GM23338 (cell line): Measurements from ENCODE around the gene CLEC4G.

Source experiments
- CREB1 ChIP-seq: fragments of 250-450 bp; sonication (Bioruptor Pico); IDR thresholded peaks from 2 replicates; pipeline ENCODE4 v1.5.0; 2020; ENCODE audit warnings: low read depth, mild to moderate bottlenecking, moderate library complexity
- CTCF ChIP-seq, 2 experiments: fragments of 200-600 bp in 1 of 2; sonication (generic) in 1 of 2; conservative IDR thresholded peaks; 2 replicates each; pipeline versions ENCODE4 v1.5.1 to v1.6.1; 2016 to 2017; ENCODE audit warnings: antibody characterized with exemption in 2 of 2, low read depth in 2 of 2, mild to moderate bottlenecking in 2 of 2, moderate library complexity in 1 of 2
- ETS1 ChIP-seq: IDR thresholded peaks from 2 replicates; pipeline ENCODE4 v1.6.1; 2016; ENCODE audit warnings: antibody characterized with exemption
- EZH2 ChIP-seq: fragments of 200-600 bp; sonication (generic); IDR thresholded peaks from one replicate; pipeline ENCODE4 v1.8.0; 2017; ENCODE audit warnings: antibody characterized with exemption, mild to moderate bottlenecking, low read depth; ENCODE audit not compliant: unreplicated experiment
- EZH2phosphoT487 ChIP-seq: fragments of 200-600 bp; sonication (generic); IDR thresholded peaks from one replicate; pipeline ENCODE4 v1.8.1; 2018; ENCODE audit warnings: antibody characterized with exemption; ENCODE audit not compliant: unreplicated experiment
- JUNB ChIP-seq: IDR thresholded peaks from one replicate; pipeline ENCODE4 v1.6.1; 2016; ENCODE audit warnings: antibody characterized with exemption; ENCODE audit not compliant: unreplicated experiment
- NANOG ChIP-seq: IDR thresholded peaks from 2 replicates; pipeline ENCODE4 v1.6.1; 2016; ENCODE audit warnings: antibody characterized with exemption, borderline replicate concordance
- POLR2AphosphoS5 ChIP-seq: IDR thresholded peaks from 2 replicates; pipeline ENCODE4 v1.6.1; 2016; ENCODE audit warnings: antibody characterized with exemption, low read depth
- REST ChIP-seq: IDR thresholded peaks from one replicate; pipeline ENCODE4 v1.6.1; 2018; ENCODE audit warnings: antibody characterized with exemption; ENCODE audit not compliant: unreplicated experiment
- STAT1 ChIP-seq: IDR thresholded peaks from one replicate; pipeline ENCODE4 v1.6.1; 2016; ENCODE audit warnings: antibody characterized with exemption; ENCODE audit not compliant: unreplicated experiment
- ZNF114 ChIP-seq: fragments of 250-450 bp; sonication (Bioruptor Pico); IDR thresholded peaks from 2 replicates; pipeline ENCODE4 v1.5.0; 2020; ENCODE audit warnings: mild to moderate bottlenecking, moderate library complexity
- ZNF331 ChIP-seq: fragments of 250-450 bp; sonication (Bioruptor Pico); IDR thresholded peaks from 2 replicates; pipeline ENCODE4 v1.5.0; 2020; ENCODE audit warnings: low read depth, mild to moderate bottlenecking, moderate library complexity

DNA sequence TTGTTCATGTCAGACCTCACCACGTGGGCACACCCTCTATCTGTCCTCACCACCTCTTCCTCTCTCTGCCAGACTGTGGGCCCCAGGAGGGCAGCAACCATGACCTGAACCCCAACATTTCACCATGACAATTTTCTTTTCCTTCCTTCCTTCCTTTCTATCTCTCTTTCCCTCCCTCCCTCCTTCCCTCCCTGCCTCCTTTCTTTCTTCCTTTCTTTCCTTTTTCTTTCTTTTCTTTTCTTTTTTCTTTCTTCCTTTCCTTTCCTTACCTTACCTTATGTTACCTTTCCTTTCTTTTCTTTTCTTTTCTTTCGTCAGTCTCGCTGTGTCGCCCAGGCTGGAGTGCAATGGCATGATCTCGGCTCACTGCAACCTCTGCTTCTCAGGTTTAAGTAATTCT is 21.3 kb downstream of the CLEC4G start:
- TF ChIP-seq CTCF (conservative IDR thresholded peaks at IDR 0.05; ENCODE audit: low read depth in 2 of 2) (no peak), EZH2phosphoT487 (no peak), EZH2 (no peak), POLR2AphosphoS5 (no peak), STAT1 (no peak), JUNB (no peak), ZNF331 (CRISPR knock-in tag) (no peak), REST (no peak), CREB1 (CRISPR knock-in tag) (no peak), ZNF114 (CRISPR knock-in tag) (no peak), NANOG (no peak), ETS1 (no peak)
